NB4 (cell line): ENCODE results near the gene BCL7A.

Source experiments
- DNase-seq: peaks from one replicate; pipeline ENCODE4 v3.0.0; 2010; ENCODE audit warnings: low read depth
- H3K4me3 ChIP-seq: one replicate; pipeline ENCODE4 v1.5.1; 2011; ENCODE audit warnings: mild to moderate bottlenecking, low read depth, low read length, moderate library complexity
- CTCF ChIP-seq: IDR thresholded peaks from one replicate; pipeline ENCODE4 v1.5.1; 2012; ENCODE audit warnings: low read depth, low read length
- MAX ChIP-seq: IDR thresholded peaks from 2 replicates; pipeline ENCODE4 v1.6.1; 2011; ENCODE audit warnings: low read depth, low read length
- MYC ChIP-seq: IDR thresholded peaks from 2 replicates; pipeline ENCODE4 v1.6.1; 2011; ENCODE audit warnings: low read depth, low read length
- POLR2A ChIP-seq: IDR thresholded peaks from 2 replicates; pipeline ENCODE4 v1.6.1; 2011; ENCODE audit warnings: mild to moderate bottlenecking; ENCODE audit not compliant: insufficient read length; ENCODE audit errors: extremely low read depth

The BCL7A gene

GRCh38 chr12:121990114-121990647, 31.5 kb upstream of the BCL7A start:
- H3K4me3 ChIP-seq = no peak overlapping the region
- TF ChIP-seq MAX (no peak), MYC (no peak), CTCF (no peak), POLR2A (no peak)
- DNase-seq = no peak

GRCh38 chr12:121990692-121991603, 30.7 kb upstream of the BCL7A start:
- no peak for DNase-seq
- H3K4me3 ChIP-seq = no peak overlapping the region
- TF ChIP-seq CTCF = no peak
- no peak for TF ChIP-seq POLR2A
- TF ChIP-seq MAX = no peak
- TF ChIP-seq MYC = no peak

GRCh38 chr12:121992059-121992879, 29.4 kb upstream of the BCL7A start:
- no peak overlapping the region for H3K4me3 ChIP-seq
- no peak for TF ChIP-seq CTCF
- no peak for TF ChIP-seq MAX
- no peak for TF ChIP-seq MYC
- no peak for TF ChIP-seq POLR2A
- DNase-seq = no peak

- no peak for DNase-seq
- H3K4me3 ChIP-seq = no peak overlapping the region
- TF ChIP-seq MAX (no peak), MYC (no peak), CTCF (no peak)
Measured at GRCh38 chr12:121996050-121996944, 25.4 kb upstream of the BCL7A start.

GRCh38 chr12:121996945-121997612, 24.6 kb upstream of the BCL7A start:
- TF ChIP-seq CTCF (no peak), POLR2A (no peak), MAX (no peak), MYC (no peak)
- no peak overlapping the region for H3K4me3 ChIP-seq
- DNase-seq = no peak
